Measurements from ENCODE around the gene ARHGAP8.

GRCh38 chr22:44738347-44738715 lies 14.0 kb upstream of the ARHGAP8 start:
- no peak for TF ChIP-seq CTCF (IDR thresholded peaks at IDR 0.05)
- TF ChIP-seq EHF (CRISPR knock-in tag; IDR thresholded peaks at IDR 0.05): no peak
- TF ChIP-seq KDM1A (IDR thresholded peaks at IDR 0.05; ENCODE audit: low read depth): no peak
- TF ChIP-seq POLR2A (IDR thresholded peaks at IDR 0.05; ENCODE audit: low read length): no peak

Data from A549 (cell line).